Caco-2 (cell line): ENCODE measurements around the gene EPS15. TPM values are rescaled to one million over a fixed set of nuclear protein-coding genes. Genes with fewer than 3 reads are reported as not detected.

Experiments used
- BruUV-seq: library from RNA; stranded (reverse); fragments of 400-500 nt; replicated peaks from 2 replicates; lab custom pipeline; 2021; lab: Mats Ljungman, UMichigan
- CTCF ChIA-PET: fragments of 300-600 bp; sonication (Branson Sonifier 250); formaldehyde crosslinking; loops from one replicate; lab custom pipeline; 2022; ENCODE audit warnings: antibody characterized with exemption; lab: Charles Lee
- POLR2A ChIA-PET: fragments of 300-600 bp; sonication (Branson Sonifier 250); formaldehyde crosslinking; loops from one replicate; lab custom pipeline; 2022; ENCODE audit warnings: antibody characterized with exemption; lab: Charles Lee
- DNase-seq, 2 experiments: peaks; one replicate each; pipeline versions ENCODE4 v3.0.0 to v3.0.0-alpha.2; 2020 to 2022
- H3K27me3 ChIP-seq: replicated peaks from 2 replicates; pipeline ENCODE4 v1.6.0; 2011; ENCODE audit warnings: low read length; ENCODE audit not compliant: control insufficient read depth, insufficient read depth
- H3K36me3 ChIP-seq: 2 replicates; pipeline ENCODE4 v1.5.1; 2011; ENCODE audit warnings: low read length; ENCODE audit not compliant: control insufficient read depth, insufficient read depth
- H3K4me1 ChIP-seq: fragments of 250-450 bp; sonication (Bioruptor Pico); 2 replicates; pipeline ENCODE4 v1.5.1; 2020; ENCODE audit warnings: mild to moderate bottlenecking
- H3K4me3 ChIP-seq: 2 replicates; pipeline ENCODE4 v1.5.1; 2011; ENCODE audit warnings: low read depth, mild to moderate bottlenecking, control low read depth, low read length
- H3K9me3 ChIP-seq: fragments of 250-450 bp; sonication (Bioruptor Pico); 2 replicates; pipeline ENCODE4 v1.5.1; 2020; ENCODE audit warnings: mild to moderate bottlenecking, moderate library complexity
- H3K27ac Mint-ChIP-seq: one replicate; pipeline ENCODE4 v1.8.0; 2022; ENCODE audit warnings: mixed read lengths; ENCODE audit not compliant: unreplicated experiment
- H3K27me3 Mint-ChIP-seq: one replicate; pipeline ENCODE4 v1.8.0; 2022; ENCODE audit warnings: mixed read lengths; ENCODE audit not compliant: insufficient read depth, unreplicated experiment
- H3K36me3 Mint-ChIP-seq: one replicate; pipeline ENCODE4 v1.8.0; 2022; ENCODE audit warnings: mild to moderate bottlenecking, mixed read lengths; ENCODE audit not compliant: insufficient read depth, unreplicated experiment
- H3K4me1 Mint-ChIP-seq: one replicate; pipeline ENCODE4 v1.8.0; 2022; ENCODE audit warnings: low read depth, mixed read lengths; ENCODE audit not compliant: unreplicated experiment
- H3K4me3 Mint-ChIP-seq: one replicate; pipeline ENCODE4 v1.8.0; 2022; ENCODE audit warnings: mild to moderate bottlenecking, moderate library complexity, mixed read lengths; ENCODE audit not compliant: unreplicated experiment
- H3K9me3 Mint-ChIP-seq: one replicate; pipeline ENCODE4 v1.8.0; 2022; ENCODE audit warnings: mixed read lengths; ENCODE audit not compliant: unreplicated experiment
- intact Hi-C: fragments of 100-400 bp; cut with micrococcal nuclease; formaldehyde crosslinking; loops from one replicate; pipeline ENCODE4 v1.10.0; 2022; ENCODE audit not compliant: unreplicated experiment
- total RNA-seq: library from RNA; stranded (reverse); gene quantifications from 2 replicates; pipeline ENCODE4 v1.2.3, GENCODE V29; 2022
- TF ChIP-seq, protein P1 (sequence below), 2 experiments: fragments of 200-600 bp in 1 of 2; IDR thresholded peaks; 1 replicate in 1 of 2; 2 replicates in 1 of 2; pipeline versions ENCODE4 v1.5.1 to v1.8.0; 2011 to 2022; ENCODE audit warnings: antibody characterized with exemption in 1 of 2, control low read depth in 1 of 2, inconsistent platforms in 1 of 2, low read depth in 1 of 2, low read length in 1 of 2, mild to moderate bottlenecking in 1 of 2, moderate library complexity in 1 of 2; ENCODE audit not compliant: insufficient read depth in 1 of 2, severe bottlenecking in 1 of 2, unreplicated experiment in 1 of 2

Gene EPS15
- total RNA-seq, 1 experiment from 2014 or later, result 41.5 TPM

DNA sequence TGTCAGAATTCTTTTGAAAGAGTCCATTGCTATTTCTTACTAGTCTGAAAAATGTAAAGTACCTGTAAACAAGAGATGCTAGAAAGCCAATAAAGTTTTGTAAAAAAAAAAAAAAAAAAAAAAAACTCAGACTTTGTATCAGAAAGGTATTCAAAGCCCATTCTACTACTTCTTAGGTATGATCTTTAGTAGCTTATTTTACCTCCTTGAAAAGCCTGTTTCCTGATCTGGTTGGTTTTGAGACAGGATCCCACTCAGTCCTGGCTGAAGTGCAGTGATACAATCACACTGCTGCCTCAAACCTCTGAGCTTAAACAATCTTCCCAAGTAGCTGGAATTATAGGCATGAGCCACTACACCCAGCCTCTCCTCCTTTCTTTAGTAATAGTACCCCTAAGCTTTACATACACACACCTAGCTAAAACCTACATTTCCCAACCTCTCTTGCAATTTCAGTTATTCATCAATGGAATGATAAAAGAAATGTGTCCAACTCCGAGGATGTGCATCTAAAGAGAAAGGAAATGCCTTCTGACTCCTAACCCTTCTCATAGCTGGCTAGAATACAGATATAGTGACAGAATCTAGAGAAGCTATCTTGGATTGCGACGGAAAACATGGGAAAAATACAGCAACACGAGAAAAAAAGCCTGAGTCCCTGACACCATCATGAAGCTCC, 30.6 kb downstream of the EPS15 start:
- H3K4me3 Mint-ChIP-seq, result no peak overlapping the region
- intact Hi-C loops, result no loop called here
- ChIA-PET POLR2A (no interaction called here), CTCF (no interaction called here)
- H3K9me3 ChIP-seq, result no peaks in the 10 kb centered on the region
- no peaks in the 10 kb centered on the region for H3K36me3 Mint-ChIP-seq
- no peak overlapping the region for H3K4me3 ChIP-seq
- peaks cover 1% of the 10 kb centered on the region for H3K9me3 Mint-ChIP-seq
- H3K27ac Mint-ChIP-seq, result no peak overlapping the region
- no TSS peak for BruUV-seq
- peaks cover 6% of the 10 kb centered on the region for H3K4me1 Mint-ChIP-seq
- DNase-seq, result no peak
- H3K27me3 Mint-ChIP-seq, result no peaks in the 10 kb centered on the region
- no peaks in the 10 kb centered on the region for H3K4me1 ChIP-seq
- TF ChIP-seq, protein P1, sequence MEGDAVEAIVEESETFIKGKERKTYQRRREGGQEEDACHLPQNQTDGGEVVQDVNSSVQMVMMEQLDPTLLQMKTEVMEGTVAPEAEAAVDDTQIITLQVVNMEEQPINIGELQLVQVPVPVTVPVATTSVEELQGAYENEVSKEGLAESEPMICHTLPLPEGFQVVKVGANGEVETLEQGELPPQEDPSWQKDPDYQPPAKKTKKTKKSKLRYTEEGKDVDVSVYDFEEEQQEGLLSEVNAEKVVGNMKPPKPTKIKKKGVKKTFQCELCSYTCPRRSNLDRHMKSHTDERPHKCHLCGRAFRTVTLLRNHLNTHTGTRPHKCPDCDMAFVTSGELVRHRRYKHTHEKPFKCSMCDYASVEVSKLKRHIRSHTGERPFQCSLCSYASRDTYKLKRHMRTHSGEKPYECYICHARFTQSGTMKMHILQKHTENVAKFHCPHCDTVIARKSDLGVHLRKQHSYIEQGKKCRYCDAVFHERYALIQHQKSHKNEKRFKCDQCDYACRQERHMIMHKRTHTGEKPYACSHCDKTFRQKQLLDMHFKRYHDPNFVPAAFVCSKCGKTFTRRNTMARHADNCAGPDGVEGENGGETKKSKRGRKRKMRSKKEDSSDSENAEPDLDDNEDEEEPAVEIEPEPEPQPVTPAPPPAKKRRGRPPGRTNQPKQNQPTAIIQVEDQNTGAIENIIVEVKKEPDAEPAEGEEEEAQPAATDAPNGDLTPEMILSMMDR (IDR thresholded peaks at IDR 0.05; ENCODE audit: insufficient read depth in 1 of 2, low read depth in 1 of 2, low read length in 1 of 2, severe bottlenecking in 1 of 2, unreplicated experiment in 1 of 2), result no peak
- H3K27me3 ChIP-seq, result no peaks in the 10 kb centered on the region
- no peaks in the 10 kb centered on the region for H3K36me3 ChIP-seq

DNA sequence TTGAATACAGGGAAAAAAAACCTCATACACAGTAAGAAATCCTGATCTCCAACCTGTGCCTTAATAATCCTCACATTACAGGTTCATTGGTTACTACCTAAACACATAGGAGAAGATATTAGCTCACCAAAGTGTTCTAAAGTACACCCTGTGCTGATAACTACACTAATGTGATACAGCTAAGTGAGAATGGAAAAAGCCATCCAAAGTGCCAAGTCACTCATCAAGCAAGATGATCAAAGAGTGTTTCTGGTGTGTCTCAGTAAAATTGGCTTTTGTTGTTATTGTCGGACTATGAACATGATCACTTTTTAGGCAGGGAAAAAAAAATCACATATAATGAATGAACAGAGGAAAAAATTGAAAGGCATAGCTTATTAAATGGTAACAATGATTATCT, 31.4 kb downstream of the EPS15 start:
- ChIA-PET POLR2A (no interaction called here), CTCF (no interaction called here)
- Mint-ChIP-seq H3K27me3 (no peaks in the 10 kb centered on the region), H3K27ac (no peak overlapping the region), H3K36me3 (no peaks in the 10 kb centered on the region), H3K4me1 (peaks cover 6% of the 10 kb centered on the region), H3K4me3 (no peak overlapping the region), H3K9me3 (no peaks in the 10 kb centered on the region)
- intact Hi-C loops, result no loop called here
- BruUV-seq, result no TSS peak
- Histone ChIP-seq H3K27me3 (no peaks in the 10 kb centered on the region), H3K4me1 (no peaks in the 10 kb centered on the region), H3K36me3 (no peaks in the 10 kb centered on the region), H3K4me3 (no peak overlapping the region), H3K9me3 (no peaks in the 10 kb centered on the region)
- TF ChIP-seq, protein P1 (IDR thresholded peaks at IDR 0.05; ENCODE audit: insufficient read depth in 1 of 2, low read depth in 1 of 2, low read length in 1 of 2, severe bottlenecking in 1 of 2, unreplicated experiment in 1 of 2), result no peak
- DNase-seq, result no peak

DNA sequence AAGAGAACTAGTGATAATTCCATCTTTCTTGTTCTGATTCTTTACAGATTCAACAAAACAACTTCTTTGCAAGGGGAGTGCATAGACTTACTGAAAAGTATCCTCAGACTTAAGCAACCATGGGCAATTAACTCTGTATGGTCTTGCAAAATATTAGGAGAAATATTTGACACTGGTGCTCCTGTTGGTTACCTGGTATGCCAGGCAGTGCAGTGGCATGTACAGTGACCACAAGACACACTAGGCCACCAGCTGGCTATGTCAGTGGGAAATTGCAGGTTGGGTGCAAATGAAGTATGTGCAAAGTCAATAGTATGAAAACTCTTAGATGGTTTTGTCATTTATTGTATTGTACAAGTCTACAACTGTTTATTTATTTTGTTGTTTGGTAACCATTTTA, 34.5 kb downstream of the EPS15 start:
- intact Hi-C loops, result no loop called here
- no peaks in the 10 kb centered on the region for H3K27me3 Mint-ChIP-seq
- no peaks in the 10 kb centered on the region for H3K9me3 Mint-ChIP-seq
- Histone ChIP-seq H3K27me3 (no peaks in the 10 kb centered on the region), H3K36me3 (no peaks in the 10 kb centered on the region), H3K4me1 (no peaks in the 10 kb centered on the region), H3K9me3 (no peaks in the 10 kb centered on the region), H3K4me3 (no peak overlapping the region)
- DNase-seq, result no peak
- BruUV-seq, result no TSS peak
- no peak overlapping the region for H3K27ac Mint-ChIP-seq
- TF ChIP-seq, protein P1 (IDR thresholded peaks at IDR 0.05; ENCODE audit: insufficient read depth in 1 of 2, low read depth in 1 of 2, low read length in 1 of 2, severe bottlenecking in 1 of 2, unreplicated experiment in 1 of 2), result no peak
- no peak overlapping the region for H3K4me3 Mint-ChIP-seq
- peaks cover 6% of the 10 kb centered on the region for H3K4me1 Mint-ChIP-seq
- ChIA-PET CTCF (no interaction called here), POLR2A (no interaction called here)
- peaks cover 2% of the 10 kb centered on the region for H3K36me3 Mint-ChIP-seq
